ENCODE data around the gene HSD17B10.

GRCh38 chrX:53447441-53447840 is 13.3 kb upstream of the HSD17B10 start:
- no peak for TF ChIP-seq SPI1 (IDR thresholded peaks at IDR 0.05; ENCODE audit: borderline replicate concordance, low read depth)
- no peak for TF ChIP-seq CTCF (IDR thresholded peaks at IDR 0.05; ENCODE audit: insufficient read depth, low read length)
- no peak for TF ChIP-seq REST (IDR thresholded peaks at IDR 0.05; ENCODE audit: insufficient replicate concordance, low read depth)

All from HL-60 (cell line).